ENCODE measurements around the gene VSTM4. TPM values are rescaled to one million over a fixed set of nuclear protein-coding genes. Genes with fewer than 3 reads are reported as not detected.

Gene VSTM4
- total RNA-seq, 1 donor from 2014 or later, result 19.5 TPM

GRCh38 chr10:49161411-49161997 is 46.2 kb upstream of the VSTM4 start:
- DNase-seq (no peak), ATAC-seq (peak; percentile 47)
- no peak overlapping the region for H3K27ac ChIP-seq
- no peaks in the 10 kb centered on the region for H3K27me3 ChIP-seq
- no peaks in the 10 kb centered on the region for H3K36me3 ChIP-seq
- H3K4me1 ChIP-seq, result no peaks in the 10 kb centered on the region
- H3K9me3 ChIP-seq, result no peaks in the 10 kb centered on the region
- intact Hi-C loops (cut with DNase I), result no loop called here
- TF ChIP-seq, protein P1, sequence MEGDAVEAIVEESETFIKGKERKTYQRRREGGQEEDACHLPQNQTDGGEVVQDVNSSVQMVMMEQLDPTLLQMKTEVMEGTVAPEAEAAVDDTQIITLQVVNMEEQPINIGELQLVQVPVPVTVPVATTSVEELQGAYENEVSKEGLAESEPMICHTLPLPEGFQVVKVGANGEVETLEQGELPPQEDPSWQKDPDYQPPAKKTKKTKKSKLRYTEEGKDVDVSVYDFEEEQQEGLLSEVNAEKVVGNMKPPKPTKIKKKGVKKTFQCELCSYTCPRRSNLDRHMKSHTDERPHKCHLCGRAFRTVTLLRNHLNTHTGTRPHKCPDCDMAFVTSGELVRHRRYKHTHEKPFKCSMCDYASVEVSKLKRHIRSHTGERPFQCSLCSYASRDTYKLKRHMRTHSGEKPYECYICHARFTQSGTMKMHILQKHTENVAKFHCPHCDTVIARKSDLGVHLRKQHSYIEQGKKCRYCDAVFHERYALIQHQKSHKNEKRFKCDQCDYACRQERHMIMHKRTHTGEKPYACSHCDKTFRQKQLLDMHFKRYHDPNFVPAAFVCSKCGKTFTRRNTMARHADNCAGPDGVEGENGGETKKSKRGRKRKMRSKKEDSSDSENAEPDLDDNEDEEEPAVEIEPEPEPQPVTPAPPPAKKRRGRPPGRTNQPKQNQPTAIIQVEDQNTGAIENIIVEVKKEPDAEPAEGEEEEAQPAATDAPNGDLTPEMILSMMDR (IDR thresholded peaks at IDR 0.05), result peak; percentile 40
- H3K4me3 ChIP-seq, result no peak overlapping the region

GRCh38 chr10:49160814-49161213 is 45.5 kb upstream of the VSTM4 start:
- no peaks in the 10 kb centered on the region for H3K9me3 ChIP-seq
- H3K27me3 ChIP-seq, result no peaks in the 10 kb centered on the region
- intact Hi-C loops (cut with DNase I), result no loop called here
- ATAC-seq (no peak), DNase-seq (no peak)
- no peaks in the 10 kb centered on the region for H3K36me3 ChIP-seq
- no peak overlapping the region for H3K4me3 ChIP-seq
- TF ChIP-seq, protein P1 (IDR thresholded peaks at IDR 0.05), result no peak
- no peaks in the 10 kb centered on the region for H3K4me1 ChIP-seq
- H3K27ac ChIP-seq, result no peak overlapping the region

GRCh38 chr10:49160110-49160509 is 44.8 kb upstream of the VSTM4 start:
- no peak for DNase-seq
- Histone ChIP-seq H3K4me3 (no peak overlapping the region), H3K27me3 (no peaks in the 10 kb centered on the region), H3K4me1 (no peaks in the 10 kb centered on the region), H3K9me3 (no peaks in the 10 kb centered on the region), H3K36me3 (no peaks in the 10 kb centered on the region), H3K27ac (no peak overlapping the region)
- intact Hi-C loops (cut with DNase I), result no loop called here
- no peak for ATAC-seq
- TF ChIP-seq, protein P1 (IDR thresholded peaks at IDR 0.05), result no peak

GRCh38 chr10:49158915-49159314 is 43.6 kb upstream of the VSTM4 start:
- Histone ChIP-seq H3K27me3 (no peaks in the 10 kb centered on the region), H3K4me3 (no peak overlapping the region), H3K4me1 (no peaks in the 10 kb centered on the region), H3K9me3 (no peaks in the 10 kb centered on the region), H3K27ac (no peak overlapping the region), H3K36me3 (no peaks in the 10 kb centered on the region)
- no peak for DNase-seq
- intact Hi-C loops (cut with DNase I), result no loop called here
- ATAC-seq, result no peak
- TF ChIP-seq, protein P1 (IDR thresholded peaks at IDR 0.05), result no peak

- TF ChIP-seq, protein P1 (IDR thresholded peaks at IDR 0.05), result no peak
- Histone ChIP-seq H3K27ac (no peak overlapping the region), H3K4me1 (no peaks in the 10 kb centered on the region), H3K27me3 (no peaks in the 10 kb centered on the region), H3K9me3 (no peaks in the 10 kb centered on the region), H3K36me3 (no peaks in the 10 kb centered on the region), H3K4me3 (no peak overlapping the region)
- DNase-seq (no peak), ATAC-seq (no peak)
- intact Hi-C loops (cut with DNase I), result no loop called here
Measured at GRCh38 chr10:49158404-49158803, 43.1 kb upstream of the VSTM4 start.

- Histone ChIP-seq H3K36me3 (no peaks in the 10 kb centered on the region), H3K27me3 (no peaks in the 10 kb centered on the region), H3K4me1 (no peaks in the 10 kb centered on the region), H3K4me3 (no peak overlapping the region), H3K27ac (no peak overlapping the region), H3K9me3 (no peaks in the 10 kb centered on the region)
- peak; percentile 22 for ATAC-seq
- intact Hi-C loops (cut with DNase I), result no loop called here
- no peak for DNase-seq
- TF ChIP-seq, protein P1 (IDR thresholded peaks at IDR 0.05), result no peak
Measured at GRCh38 chr10:49157229-49157628, 41.9 kb upstream of the VSTM4 start.
